ENCODE data around the gene SASH3.
A peak's percentile ranks its signal among the peaks of the same experiment; 100 is the strongest.

The SASH3 gene

DNA sequence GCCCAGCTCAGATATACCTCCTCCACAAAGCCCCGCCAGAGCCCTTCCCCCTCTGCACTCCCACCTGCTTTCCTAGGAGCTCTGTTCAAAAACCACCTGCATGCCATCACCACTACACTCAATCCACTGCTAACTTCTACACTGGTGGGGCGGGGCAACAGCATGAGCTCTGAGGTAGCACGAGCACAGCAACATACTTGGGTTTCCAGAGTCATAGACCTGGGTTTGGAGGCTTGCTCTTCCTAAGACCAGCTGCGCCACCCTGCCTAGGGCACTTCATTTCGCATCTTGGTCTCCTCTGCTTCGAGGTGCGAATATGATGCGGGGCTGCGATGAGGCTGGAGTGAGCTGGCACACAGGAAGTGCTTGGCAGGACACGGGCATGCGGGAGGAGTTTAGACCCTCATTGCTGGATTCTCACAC lies 3.6 kb downstream of the SASH3 start:
- no peak for DNase-seq (ENCODE audit: low spot score)

GRCh38 chrX:129784371-129784770 lies 4.6 kb downstream of the SASH3 start:
- DNase-seq (ENCODE audit: low spot score): no peak

- DNase-seq (ENCODE audit: low spot score): no peak
Measured at GRCh38 chrX:129785160-129785947, 5.6 kb downstream of the SASH3 start.

GRCh38 chrX:129786210-129786651 lies 6.5 kb downstream of the SASH3 start:
- peak; percentile 5 for DNase-seq (ENCODE audit: low spot score)

DNA sequence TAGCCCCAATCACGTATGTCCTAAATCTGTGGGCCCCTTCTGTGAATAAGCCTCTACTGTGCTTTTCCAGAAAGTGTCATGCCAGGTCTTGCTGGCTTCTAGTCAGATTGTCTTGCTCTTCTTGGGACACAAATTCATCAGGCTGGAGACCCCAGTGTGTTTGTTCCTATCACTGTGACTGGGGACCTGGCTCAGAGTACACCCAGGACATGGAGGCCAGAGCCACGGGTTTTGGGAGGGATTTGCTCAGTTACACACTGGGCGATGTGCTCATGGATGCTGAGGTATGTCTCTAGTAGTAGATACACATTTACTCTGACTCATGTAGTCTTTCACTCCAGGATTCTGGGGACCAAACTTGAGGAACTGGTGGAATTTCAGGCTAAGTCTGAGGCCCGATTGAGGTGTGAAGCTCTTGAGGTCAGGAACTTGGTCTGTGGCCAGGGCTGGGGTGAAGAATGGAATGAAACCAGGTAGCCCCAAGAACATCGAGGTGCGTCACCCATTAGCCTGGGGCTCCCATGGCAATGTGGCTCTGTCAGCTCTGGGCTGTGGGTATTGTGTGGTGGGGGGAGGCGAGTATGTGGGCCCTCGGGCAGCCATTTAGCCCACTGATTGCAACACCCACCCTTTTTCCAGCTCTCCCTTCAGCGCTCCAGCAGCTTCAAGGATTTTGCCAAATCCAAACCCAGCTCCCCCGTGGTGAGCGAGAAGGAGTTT lies 7.7 kb downstream of the SASH3 start:
- no peak for DNase-seq (ENCODE audit: low spot score)

DNA sequence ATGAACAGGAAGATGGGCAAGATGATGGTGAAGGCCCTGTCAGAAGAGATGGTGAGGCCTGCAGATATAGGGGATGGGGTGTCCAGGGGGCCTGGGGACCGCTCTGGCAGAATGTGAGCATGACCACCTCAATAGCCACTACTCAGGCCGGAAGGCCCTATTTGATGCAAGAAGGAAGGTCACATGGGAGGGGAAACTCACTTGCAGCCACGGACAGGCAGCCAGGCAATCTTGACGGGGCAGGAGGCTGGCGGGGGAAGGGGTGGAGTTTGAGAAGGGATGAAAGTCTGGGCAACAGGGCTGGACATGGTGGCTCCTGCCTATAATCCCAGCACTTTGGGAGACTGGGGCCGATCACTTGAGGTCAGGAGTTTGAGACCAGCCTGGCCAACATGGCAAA lies 8.8 kb downstream of the SASH3 start:
- DNase-seq (ENCODE audit: low spot score): no peak

GRCh38 chrX:129790146-129790545 lies 10.4 kb downstream of the SASH3 start:
- DNase-seq (ENCODE audit: low spot score): no peak

DNA sequence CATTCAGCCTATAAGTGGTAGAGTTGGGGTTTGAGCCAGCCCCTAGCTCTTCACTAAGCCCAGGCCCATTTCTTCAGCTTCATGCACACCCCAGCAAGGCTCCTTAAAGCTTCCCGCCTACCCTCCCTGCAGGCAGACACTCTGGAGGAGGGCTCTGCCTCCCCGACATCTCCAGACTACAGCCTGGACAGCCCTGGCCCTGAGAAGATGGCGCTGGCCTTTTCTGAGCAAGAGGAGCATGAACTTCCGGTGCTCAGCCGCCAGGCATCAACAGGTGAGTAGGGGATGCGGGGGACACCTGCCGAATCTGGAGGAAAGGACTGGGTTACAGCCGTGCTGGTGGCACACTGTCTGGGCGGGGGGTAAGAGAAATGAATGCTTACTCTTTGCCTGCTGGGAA lies 11.1 kb downstream of the SASH3 start:
- no peak for DNase-seq (ENCODE audit: low spot score)

DNA sequence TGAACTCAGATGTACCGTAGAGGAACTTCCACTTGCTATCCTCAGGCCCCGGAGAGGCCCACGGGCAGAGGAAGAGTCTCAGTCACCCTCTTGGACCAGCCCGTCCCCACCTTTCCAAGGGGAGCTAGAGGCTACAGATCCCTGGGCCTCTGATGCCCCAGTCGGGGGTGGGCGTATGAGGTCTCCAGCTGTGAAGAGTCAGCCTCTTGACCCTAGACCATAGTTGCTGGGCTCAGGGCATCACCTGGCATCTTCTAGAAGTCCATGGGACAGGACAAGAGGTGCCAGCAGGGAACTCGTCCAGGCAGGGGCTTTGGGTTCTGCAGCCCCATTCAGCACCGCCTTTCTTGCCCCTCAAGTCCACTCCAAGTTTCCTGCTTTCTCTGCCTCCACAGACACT lies 11.6 kb downstream of the SASH3 start:
- DNase-seq (ENCODE audit: low spot score): no peak

- DNase-seq (ENCODE audit: low spot score): no peak
Measured at GRCh38 chrX:129791961-129792570, 12.3 kb downstream of the SASH3 start.

DNA sequence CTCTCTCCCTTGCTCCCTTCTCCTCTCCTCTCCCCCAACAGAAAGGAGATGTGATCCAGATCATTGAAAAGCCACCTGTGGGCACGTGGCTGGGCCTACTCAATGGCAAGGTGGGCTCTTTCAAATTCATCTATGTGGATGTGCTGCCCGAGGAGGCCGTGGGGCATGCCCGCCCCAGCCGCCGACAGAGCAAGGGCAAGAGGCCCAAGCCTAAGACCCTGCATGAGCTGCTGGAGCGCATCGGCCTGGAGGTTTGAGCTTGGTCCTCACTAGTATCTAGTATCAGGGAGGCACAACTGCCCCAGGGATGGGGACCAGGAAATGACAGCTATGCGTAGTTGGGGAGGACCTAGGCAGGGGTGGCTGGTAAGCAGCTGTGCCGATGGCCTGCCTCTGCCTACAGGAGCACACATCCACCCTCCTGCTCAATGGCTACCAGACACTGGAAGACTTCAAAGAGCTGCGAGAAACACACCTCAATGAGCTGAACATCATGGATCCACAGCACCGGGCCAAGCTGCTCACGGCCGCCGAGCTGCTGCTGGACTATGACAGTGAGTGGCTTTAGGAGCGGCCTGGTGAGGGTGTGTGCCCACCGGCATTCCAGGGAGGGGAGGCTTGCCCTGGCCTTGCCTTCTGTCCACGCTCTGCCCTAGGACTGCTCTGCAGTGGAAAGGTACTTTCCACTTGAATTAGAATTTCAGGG lies 13.0 kb downstream of the SASH3 start:
- DNase-seq (ENCODE audit: low spot score): no peak

DNA sequence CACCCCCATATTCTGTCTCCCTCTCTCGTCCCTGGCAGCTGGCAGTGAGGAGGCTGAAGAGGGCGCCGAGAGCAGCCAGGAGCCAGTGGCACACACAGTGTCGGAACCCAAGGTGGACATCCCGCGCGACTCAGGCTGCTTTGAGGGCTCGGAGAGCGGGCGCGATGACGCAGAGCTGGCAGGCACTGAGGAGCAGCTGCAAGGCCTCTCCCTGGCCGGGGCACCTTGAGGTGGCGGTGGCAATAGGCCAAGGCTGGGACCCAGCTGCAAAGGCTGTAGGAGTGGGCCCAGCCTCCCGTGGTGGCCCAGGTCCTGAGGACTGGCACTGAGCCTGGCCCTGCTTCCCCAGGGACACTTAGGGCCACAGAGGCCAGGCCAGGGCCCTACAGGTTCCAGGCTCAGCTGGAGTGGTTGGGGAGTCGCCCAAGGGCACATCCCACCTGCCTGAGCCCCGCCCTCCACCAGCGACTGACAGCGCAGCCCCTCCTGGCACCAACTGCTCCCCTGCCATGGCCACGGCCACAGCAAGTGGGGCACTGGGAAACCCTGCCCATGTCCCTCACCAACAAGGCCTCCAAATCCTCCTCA lies 13.9 kb downstream of the SASH3 start:
- no peak for DNase-seq (ENCODE audit: low spot score)

GRCh38 chrX:129795584-129795983 lies 15.8 kb downstream of the SASH3 start:
- no peak for DNase-seq (ENCODE audit: low spot score)

GRCh38 chrX:129797251-129797906 lies 17.6 kb downstream of the SASH3 start:
- DNase-seq (ENCODE audit: low spot score): no peak

GRCh38 chrX:129798456-129798855 lies 18.7 kb downstream of the SASH3 start:
- no peak for DNase-seq (ENCODE audit: low spot score)

GRCh38 chrX:129798888-129799287 lies 19.1 kb downstream of the SASH3 start:
- no peak for DNase-seq (ENCODE audit: low spot score)

GRCh38 chrX:129800186-129800585 lies 20.4 kb downstream of the SASH3 start:
- no peak for DNase-seq (ENCODE audit: low spot score)

- DNase-seq (ENCODE audit: low spot score): no peak
Measured at GRCh38 chrX:129802863-129803262, 23.1 kb downstream of the SASH3 start.

GRCh38 chrX:129804806-129805205 lies 25.1 kb downstream of the SASH3 start:
- no peak for DNase-seq (ENCODE audit: low spot score)

GRCh38 chrX:129808158-129808828 lies 28.5 kb downstream of the SASH3 start:
- no peak for DNase-seq (ENCODE audit: low spot score)
